Caco-2 (cell line): ENCODE data around the gene PCDHB3. TPM values are rescaled to one million over a fixed set of nuclear protein-coding genes. Genes with fewer than 3 reads are reported as not detected.
"Not testable (repeated sequence)": the region's sequence is repeated elsewhere in the genome, so short reads cannot be mapped to it uniquely, and the experiment has no call there.

Experiments used
- BruUV-seq: library from RNA; stranded (reverse); fragments of 400-500 nt; replicated peaks from 2 replicates; lab custom pipeline; 2021; lab: Mats Ljungman, UMichigan
- CTCF ChIA-PET: fragments of 300-600 bp; sonication (Branson Sonifier 250); formaldehyde crosslinking; loops from one replicate; lab custom pipeline; 2022; ENCODE audit warnings: antibody characterized with exemption; lab: Charles Lee
- POLR2A ChIA-PET: fragments of 300-600 bp; sonication (Branson Sonifier 250); formaldehyde crosslinking; loops from one replicate; lab custom pipeline; 2022; ENCODE audit warnings: antibody characterized with exemption; lab: Charles Lee
- DNase-seq, 2 experiments: peaks; one replicate each; pipeline versions ENCODE4 v3.0.0 to v3.0.0-alpha.2; 2020 to 2022
- H3K27me3 ChIP-seq: replicated peaks from 2 replicates; pipeline ENCODE4 v1.6.0; 2011; ENCODE audit warnings: low read length; ENCODE audit not compliant: control insufficient read depth, insufficient read depth
- H3K36me3 ChIP-seq: 2 replicates; pipeline ENCODE4 v1.5.1; 2011; ENCODE audit warnings: low read length; ENCODE audit not compliant: control insufficient read depth, insufficient read depth
- H3K4me1 ChIP-seq: fragments of 250-450 bp; sonication (Bioruptor Pico); 2 replicates; pipeline ENCODE4 v1.5.1; 2020; ENCODE audit warnings: mild to moderate bottlenecking
- H3K4me3 ChIP-seq: 2 replicates; pipeline ENCODE4 v1.5.1; 2011; ENCODE audit warnings: low read depth, mild to moderate bottlenecking, control low read depth, low read length
- H3K9me3 ChIP-seq: fragments of 250-450 bp; sonication (Bioruptor Pico); 2 replicates; pipeline ENCODE4 v1.5.1; 2020; ENCODE audit warnings: mild to moderate bottlenecking, moderate library complexity
- H3K27ac Mint-ChIP-seq: one replicate; pipeline ENCODE4 v1.8.0; 2022; ENCODE audit warnings: mixed read lengths; ENCODE audit not compliant: unreplicated experiment
- H3K27me3 Mint-ChIP-seq: one replicate; pipeline ENCODE4 v1.8.0; 2022; ENCODE audit warnings: mixed read lengths; ENCODE audit not compliant: insufficient read depth, unreplicated experiment
- H3K36me3 Mint-ChIP-seq: one replicate; pipeline ENCODE4 v1.8.0; 2022; ENCODE audit warnings: mild to moderate bottlenecking, mixed read lengths; ENCODE audit not compliant: insufficient read depth, unreplicated experiment
- H3K4me1 Mint-ChIP-seq: one replicate; pipeline ENCODE4 v1.8.0; 2022; ENCODE audit warnings: low read depth, mixed read lengths; ENCODE audit not compliant: unreplicated experiment
- H3K4me3 Mint-ChIP-seq: one replicate; pipeline ENCODE4 v1.8.0; 2022; ENCODE audit warnings: mild to moderate bottlenecking, moderate library complexity, mixed read lengths; ENCODE audit not compliant: unreplicated experiment
- H3K9me3 Mint-ChIP-seq: one replicate; pipeline ENCODE4 v1.8.0; 2022; ENCODE audit warnings: mixed read lengths; ENCODE audit not compliant: unreplicated experiment
- intact Hi-C: fragments of 100-400 bp; cut with micrococcal nuclease; formaldehyde crosslinking; loops from one replicate; pipeline ENCODE4 v1.10.0; 2022; ENCODE audit not compliant: unreplicated experiment
- total RNA-seq: library from RNA; stranded (reverse); gene quantifications from 2 replicates; pipeline ENCODE4 v1.2.3, GENCODE V29; 2022
- TF ChIP-seq, protein P1 (sequence below), 2 experiments: fragments of 200-600 bp in 1 of 2; IDR thresholded peaks; 1 replicate in 1 of 2; 2 replicates in 1 of 2; pipeline versions ENCODE4 v1.5.1 to v1.8.0; 2011 to 2022; ENCODE audit warnings: antibody characterized with exemption in 1 of 2, control low read depth in 1 of 2, inconsistent platforms in 1 of 2, low read depth in 1 of 2, low read length in 1 of 2, mild to moderate bottlenecking in 1 of 2, moderate library complexity in 1 of 2; ENCODE audit not compliant: insufficient read depth in 1 of 2, severe bottlenecking in 1 of 2, unreplicated experiment in 1 of 2

Gene PCDHB3
- total RNA-seq, 1 experiment from 2014 or later, result not detected

DNA sequence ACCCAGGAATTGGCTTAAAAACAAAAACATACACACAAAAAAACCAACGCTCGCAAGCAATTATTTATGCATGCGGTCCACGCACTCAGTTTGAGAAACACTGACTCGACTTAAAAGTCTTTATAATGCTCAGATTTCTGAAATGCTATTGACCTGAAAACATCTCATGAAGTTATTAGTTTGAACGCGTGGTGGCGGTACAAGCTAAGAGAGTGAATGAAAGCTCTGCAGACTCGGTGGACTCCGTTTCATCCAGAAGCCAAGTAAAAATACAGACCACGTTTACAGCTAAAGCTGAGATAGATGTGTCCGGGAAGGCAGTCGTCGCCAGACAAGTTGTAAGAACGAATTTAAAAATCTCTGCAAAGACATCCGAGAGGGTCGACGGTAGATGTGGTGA, 49.5 kb downstream of the PCDHB3 start, which contains the start of gene PCDHB6:
TSS of gene PCDHB6 (plus strand) at position 246 of the 400 bp plus-strand sequence. CDS start 201 bp downstream, outside the sequence.
- CTCF ChIA-PET, result no interaction called here
- DNase-seq, result no peak
- Mint-ChIP-seq H3K4me1 (no peaks in the 10 kb centered on the region), H3K9me3 (peaks cover 44% of the 10 kb centered on the region), H3K27me3 (no peaks in the 10 kb centered on the region), H3K4me3 (no peak within 1 kb of the TSS), H3K36me3 (no peaks in the 10 kb centered on the region), H3K27ac (no peak within 1 kb of the TSS)
- POLR2A ChIA-PET, result no interaction called here
- H3K4me3 ChIP-seq, result no peak within 1 kb of the TSS
- intact Hi-C loops, result no loop called here
- no peaks in the 10 kb centered on the region for H3K4me1 ChIP-seq
- no peaks in the 10 kb centered on the region for H3K27me3 ChIP-seq
- BruUV-seq, result no TSS peak
- H3K9me3 ChIP-seq, result no peaks in the 10 kb centered on the region
- no peaks in the 10 kb centered on the region for H3K36me3 ChIP-seq
- TF ChIP-seq, protein P1, sequence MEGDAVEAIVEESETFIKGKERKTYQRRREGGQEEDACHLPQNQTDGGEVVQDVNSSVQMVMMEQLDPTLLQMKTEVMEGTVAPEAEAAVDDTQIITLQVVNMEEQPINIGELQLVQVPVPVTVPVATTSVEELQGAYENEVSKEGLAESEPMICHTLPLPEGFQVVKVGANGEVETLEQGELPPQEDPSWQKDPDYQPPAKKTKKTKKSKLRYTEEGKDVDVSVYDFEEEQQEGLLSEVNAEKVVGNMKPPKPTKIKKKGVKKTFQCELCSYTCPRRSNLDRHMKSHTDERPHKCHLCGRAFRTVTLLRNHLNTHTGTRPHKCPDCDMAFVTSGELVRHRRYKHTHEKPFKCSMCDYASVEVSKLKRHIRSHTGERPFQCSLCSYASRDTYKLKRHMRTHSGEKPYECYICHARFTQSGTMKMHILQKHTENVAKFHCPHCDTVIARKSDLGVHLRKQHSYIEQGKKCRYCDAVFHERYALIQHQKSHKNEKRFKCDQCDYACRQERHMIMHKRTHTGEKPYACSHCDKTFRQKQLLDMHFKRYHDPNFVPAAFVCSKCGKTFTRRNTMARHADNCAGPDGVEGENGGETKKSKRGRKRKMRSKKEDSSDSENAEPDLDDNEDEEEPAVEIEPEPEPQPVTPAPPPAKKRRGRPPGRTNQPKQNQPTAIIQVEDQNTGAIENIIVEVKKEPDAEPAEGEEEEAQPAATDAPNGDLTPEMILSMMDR (IDR thresholded peaks at IDR 0.05; ENCODE audit: insufficient read depth in 1 of 2, low read depth in 1 of 2, low read length in 1 of 2, severe bottlenecking in 1 of 2, unreplicated experiment in 1 of 2), result no peak

DNA sequence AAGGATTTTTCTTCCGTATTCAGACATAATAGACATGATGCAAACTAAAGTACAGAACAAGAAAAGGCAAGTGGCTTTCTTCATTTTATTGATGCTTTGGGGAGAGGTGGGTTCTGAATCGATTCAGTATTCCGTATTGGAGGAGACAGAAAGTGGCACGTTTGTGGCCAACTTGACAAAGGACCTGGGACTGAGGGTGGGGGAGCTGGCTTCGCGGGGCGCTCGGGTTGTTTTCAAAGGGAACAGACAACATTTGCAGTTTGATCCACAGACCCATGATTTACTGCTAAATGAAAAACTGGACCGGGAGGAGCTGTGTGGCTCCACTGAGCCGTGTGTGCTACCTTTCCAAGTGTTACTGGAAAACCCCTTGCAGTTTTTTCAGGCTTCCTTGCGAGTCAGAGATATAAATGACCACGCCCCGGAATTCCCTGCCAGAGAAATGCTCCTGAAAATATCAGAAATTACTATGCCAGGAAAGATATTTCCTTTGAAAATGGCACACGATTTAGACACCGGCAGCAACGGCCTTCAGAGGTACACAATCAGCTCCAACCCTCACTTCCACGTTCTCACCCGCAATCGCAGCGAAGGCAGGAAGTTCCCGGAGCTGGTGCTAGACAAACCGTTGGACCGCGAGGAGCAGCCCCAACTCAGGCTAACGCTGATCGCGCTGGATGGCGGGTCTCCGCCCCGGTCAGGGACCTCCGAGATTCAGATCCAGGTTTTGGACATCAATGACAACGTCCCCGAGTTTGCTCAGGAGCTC, 50.1 kb downstream of the PCDHB3 start:
- H3K4me3 Mint-ChIP-seq, result no peak overlapping the region
- Histone ChIP-seq H3K27me3 (no peaks in the 10 kb centered on the region), H3K36me3 (no peaks in the 10 kb centered on the region), H3K9me3 (no peaks in the 10 kb centered on the region), H3K4me1 (no peaks in the 10 kb centered on the region), H3K4me3 (no peak overlapping the region)
- no peak for DNase-seq
- H3K27me3 Mint-ChIP-seq, result no peaks in the 10 kb centered on the region
- H3K9me3 Mint-ChIP-seq, result peaks cover 44% of the 10 kb centered on the region
- TF ChIP-seq, protein P1 (IDR thresholded peaks at IDR 0.05; ENCODE audit: insufficient read depth in 1 of 2, low read depth in 1 of 2, low read length in 1 of 2, severe bottlenecking in 1 of 2, unreplicated experiment in 1 of 2), result no peak
- POLR2A ChIA-PET, result no interaction called here
- CTCF ChIA-PET, result no interaction called here
- no peaks in the 10 kb centered on the region for H3K4me1 Mint-ChIP-seq
- H3K27ac Mint-ChIP-seq, result no peak overlapping the region
- intact Hi-C loops, result no loop called here
- no peaks in the 10 kb centered on the region for H3K36me3 Mint-ChIP-seq
- no TSS peak for BruUV-seq

DNA sequence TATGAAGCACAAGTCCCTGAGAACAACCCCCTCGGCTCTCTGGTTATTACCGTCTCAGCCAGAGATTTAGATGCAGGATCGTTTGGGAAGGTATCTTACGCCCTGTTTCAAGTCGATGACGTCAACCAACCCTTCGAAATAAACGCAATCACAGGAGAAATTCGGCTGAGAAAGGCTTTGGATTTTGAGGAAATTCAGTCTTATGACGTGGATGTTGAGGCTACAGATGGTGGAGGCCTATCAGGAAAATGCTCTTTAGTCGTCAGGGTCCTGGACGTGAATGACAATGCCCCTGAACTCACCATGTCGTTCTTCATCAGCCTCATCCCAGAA, 50.7 kb downstream of the PCDHB3 start:
- intact Hi-C loops, result no loop called here
- Histone ChIP-seq H3K36me3 (no peaks in the 10 kb centered on the region), H3K4me1 (no peaks in the 10 kb centered on the region), H3K27me3 (no peaks in the 10 kb centered on the region), H3K4me3 (no peak overlapping the region), H3K9me3 (0 out of 2 replicates have a peak, but pooled peaks cover 4% of the 10 kb centered on the region)
- no peaks in the 10 kb centered on the region for H3K4me1 Mint-ChIP-seq
- TF ChIP-seq, protein P1 (IDR thresholded peaks at IDR 0.05; ENCODE audit: insufficient read depth in 1 of 2, low read depth in 1 of 2, low read length in 1 of 2, severe bottlenecking in 1 of 2, unreplicated experiment in 1 of 2), result no peak
- no peak overlapping the region for H3K27ac Mint-ChIP-seq
- ChIA-PET CTCF (no interaction called here), POLR2A (no interaction called here)
- DNase-seq, result no peak
- H3K4me3 Mint-ChIP-seq, result no peak overlapping the region
- no TSS peak for BruUV-seq
- H3K9me3 Mint-ChIP-seq, result peaks cover 44% of the 10 kb centered on the region
- no peaks in the 10 kb centered on the region for H3K36me3 Mint-ChIP-seq
- H3K27me3 Mint-ChIP-seq, result no peaks in the 10 kb centered on the region

DNA sequence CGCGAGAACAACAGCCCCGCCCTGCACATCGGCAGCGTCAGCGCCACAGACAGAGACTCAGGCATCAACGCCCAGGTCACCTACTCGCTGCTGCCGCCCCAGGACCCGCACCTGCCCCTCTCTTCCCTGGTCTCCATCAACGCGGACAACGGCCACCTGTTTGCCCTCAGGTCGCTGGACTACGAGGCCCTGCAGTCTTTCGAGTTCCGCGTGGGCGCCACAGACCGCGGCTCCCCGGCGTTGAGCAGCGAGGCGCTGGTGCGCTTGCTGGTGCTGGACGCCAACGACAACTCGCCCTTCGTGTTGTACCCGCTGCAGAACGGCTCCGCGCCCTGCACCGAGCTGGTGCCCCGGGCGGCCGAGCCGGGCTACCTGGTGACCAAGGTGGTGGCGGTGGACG, 51.4 kb downstream of the PCDHB3 start:
- H3K4me1 Mint-ChIP-seq, BruUV-seq, H3K4me3 Mint-ChIP-seq, DNase-seq, POLR2A ChIA-PET, CTCF ChIA-PET, H3K4me3 ChIP-seq, intact Hi-C loops, H3K27ac Mint-ChIP-seq, H3K36me3 ChIP-seq, H3K9me3 ChIP-seq, H3K27me3 ChIP-seq, H3K4me1 ChIP-seq, H3K27me3 Mint-ChIP-seq, H3K36me3 Mint-ChIP-seq: not testable (repeated sequence)
- H3K9me3 Mint-ChIP-seq, result peaks cover 44% of the 10 kb centered on the region

DNA sequence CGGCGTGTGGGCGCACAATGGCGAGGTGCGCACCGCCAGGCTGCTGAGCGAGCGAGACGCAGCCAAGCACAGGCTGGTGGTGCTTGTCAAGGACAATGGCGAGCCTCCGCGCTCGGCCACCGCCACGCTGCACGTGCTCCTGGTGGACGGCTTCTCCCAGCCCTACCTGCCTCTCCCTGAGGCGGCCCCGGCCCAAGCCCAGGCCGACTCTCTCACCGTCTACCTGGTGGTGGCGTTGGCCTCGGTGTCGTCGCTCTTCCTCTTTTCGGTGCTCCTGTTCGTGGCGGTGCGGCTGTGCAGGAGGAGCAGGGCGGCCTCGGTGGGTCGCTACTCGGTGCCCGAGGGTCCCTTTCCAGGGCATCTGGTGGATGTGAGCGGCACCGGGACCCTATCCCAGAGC, 51.8 kb downstream of the PCDHB3 start:
- H3K9me3 ChIP-seq, H3K4me3 Mint-ChIP-seq, H3K4me1 Mint-ChIP-seq, H3K27me3 ChIP-seq, H3K4me3 ChIP-seq, CTCF ChIA-PET, DNase-seq, intact Hi-C loops, H3K36me3 ChIP-seq, H3K4me1 ChIP-seq, POLR2A ChIA-PET, BruUV-seq, H3K36me3 Mint-ChIP-seq, H3K27ac Mint-ChIP-seq, H3K27me3 Mint-ChIP-seq: not testable (repeated sequence)
- peaks cover 44% of the 10 kb centered on the region for H3K9me3 Mint-ChIP-seq
